HepG2 (cell line): ENCODE results near the gene ETHE1. TPM values are rescaled to one million over a fixed set of nuclear protein-coding genes. Genes with fewer than 3 reads are reported as not detected.

Experiments used
- BRF2 ChIP-seq: sonication (generic); formaldehyde crosslinking; IDR thresholded peaks from 2 replicates; pipeline ENCODE4 v1.8.1; 2022; ENCODE audit warnings: mild to moderate bottlenecking, missing genetic modification reagents
- FOXJ3 ChIP-seq: sonication (generic); formaldehyde crosslinking; IDR thresholded peaks from 2 replicates; pipeline ENCODE4 v1.4.0; 2020; ENCODE audit warnings: missing genetic modification reagents, mild to moderate bottlenecking, borderline replicate concordance
- GTF3A ChIP-seq: sonication (generic); formaldehyde crosslinking; conservative IDR thresholded peaks from 2 replicates; pipeline ENCODE4 v1.4.0; 2020; ENCODE audit warnings: mild to moderate bottlenecking, missing genetic modification reagents
- HMGA1 ChIP-seq: sonication (generic); formaldehyde crosslinking; conservative IDR thresholded peaks from 2 replicates; pipeline ENCODE4 v1.4.0; 2020; ENCODE audit warnings: missing genetic modification reagents
- KAT8 ChIP-seq: IDR thresholded peaks from 2 replicates; pipeline ENCODE4 v1.6.1; 2016; ENCODE audit warnings: missing genetic modification reagents, missing compliant biosample characterization
- KDM3A ChIP-seq: IDR thresholded peaks from 2 replicates; pipeline ENCODE4 v1.6.1; 2018; ENCODE audit warnings: low read depth, missing compliant biosample characterization
- MAX ChIP-seq: IDR thresholded peaks from 2 replicates; pipeline ENCODE4 v1.6.1; 2012; ENCODE audit warnings: inconsistent platforms
- NR2F2 ChIP-seq: IDR thresholded peaks from 2 replicates; pipeline ENCODE4 v1.6.1; 2012; ENCODE audit warnings: low read depth, inconsistent platforms, borderline replicate concordance
- NR3C1 ChIP-seq: sonication (generic); formaldehyde crosslinking; IDR thresholded peaks from 2 replicates; pipeline ENCODE4 v1.4.0; 2020; ENCODE audit warnings: missing genetic modification reagents
- PAXIP1 ChIP-seq: sonication (generic); formaldehyde crosslinking; conservative IDR thresholded peaks from 2 replicates; pipeline ENCODE4 v1.4.0; 2020; ENCODE audit warnings: mild to moderate bottlenecking, missing genetic modification reagents, moderate library complexity
- PRMT3 ChIP-seq: sonication (generic); formaldehyde crosslinking; IDR thresholded peaks from 2 replicates; pipeline ENCODE4 v1.8.1; 2022; ENCODE audit warnings: low read depth, mild to moderate bottlenecking, moderate library complexity, missing genetic modification reagents, borderline replicate concordance
- TAF15 ChIP-seq: fragments of 200-400 bp; formaldehyde crosslinking; IDR thresholded peaks from one replicate; pipeline ENCODE4 v1.6.1; 2018; ENCODE audit warnings: mild to moderate bottlenecking, low read depth, low read length; ENCODE audit not compliant: poor library complexity, severe bottlenecking
- TGIF2 ChIP-seq: IDR thresholded peaks from 2 replicates; pipeline ENCODE4 v1.6.1; 2016; ENCODE audit warnings: control low read depth, missing compliant biosample characterization
- YEATS2 ChIP-seq: sonication (generic); formaldehyde crosslinking; IDR thresholded peaks from 2 replicates; pipeline ENCODE4 v1.4.0; 2020; ENCODE audit warnings: missing genetic modification reagents, borderline replicate concordance
- ZBTB7B ChIP-seq: sonication (generic); formaldehyde crosslinking; IDR thresholded peaks from 2 replicates; pipeline ENCODE4 v1.4.0; 2020; ENCODE audit warnings: missing genetic modification reagents
- ZNF362 ChIP-seq: sonication (generic); formaldehyde crosslinking; IDR thresholded peaks from 2 replicates; pipeline ENCODE4 v1.4.0; 2020; ENCODE audit warnings: missing genetic modification reagents, mild to moderate bottlenecking, borderline replicate concordance
- ZNF773 ChIP-seq: sonication (generic); formaldehyde crosslinking; IDR thresholded peaks from 2 replicates; pipeline ENCODE4 v1.4.0; 2020; ENCODE audit warnings: missing genetic modification reagents, borderline replicate concordance
- ZNF800 ChIP-seq: sonication (generic); formaldehyde crosslinking; IDR thresholded peaks from 2 replicates; pipeline ENCODE4 v1.4.0; 2020; ENCODE audit warnings: missing genetic modification reagents
- polyA plus RNA-seq, 8 experiments: library from polyadenylated mRNA; depleted of rRNA in 3 of 8; stranded (reverse) in 7 of 8; unstranded in 1 of 8; fragments of >200 nt; fragmentation: Illumina TruSeq in 4 of 8; extraction: Trizol in 4 of 8; gene quantifications; 2 replicates each; pipeline versions ENCODE4 v1.2.1 to v1.2.3, GENCODE V29; 2011 to 2016; ENCODE audit warnings: low read depth in 4 of 8, missing spikeins in 1 of 8, mixed read lengths in 1 of 8; ENCODE audit not compliant: insufficient read depth in 1 of 8
- total RNA-seq, 5 experiments: library from RNA; depleted of rRNA; stranded (reverse); fragments of >200 nt; fragmentation: Illumina TruSeq; extraction: Trizol; gene quantifications; 2 replicates each; pipeline ENCODE4 v1.2.3, GENCODE V29; 2016; ENCODE audit warnings: low read depth in 1 of 5

Gene ETHE1
- total and polyA plus RNA-seq, 2 of the 13 experiments (the other 11 are each of a cell fraction or from before 2014, with no cell fraction given), result 32.5 to 58.4 TPM

GRCh38 chr19:43524922-43525835, 1.8 kb downstream of the ETHE1 start (continued):
- TF ChIP-seq PAXIP1 (CRISPR knock-in tag), result peak; percentile 75
- TF ChIP-seq ZNF773 (CRISPR knock-in tag), result no peak
- no peak for TF ChIP-seq NR3C1
- TF ChIP-seq YEATS2, result peak; percentile 55; the same call in 1 of the 2 replicates
- no peak for TF ChIP-seq NR2F2
- no peak for TF ChIP-seq ZNF362 (CRISPR knock-in tag)
- peak; percentile 65; the same call in 1 of the 2 replicates for TF ChIP-seq ZBTB7B (CRISPR knock-in tag)
- no peak for TF ChIP-seq MAX
- TF ChIP-seq BRF2 (CRISPR knock-in tag), result no peak
- peak; percentile 49; the same call in 1 of the 2 replicates for TF ChIP-seq KAT8 (CRISPR knock-in tag)
- no peak for TF ChIP-seq ZNF800 (CRISPR knock-in tag)
- TF ChIP-seq GTF3A (CRISPR knock-in tag), result no peak
- no peak for TF ChIP-seq TGIF2 (CRISPR knock-in tag)
- no peak for TF ChIP-seq FOXJ3 (CRISPR knock-in tag)
- TF ChIP-seq KDM3A, result peak; percentile 76; the same call in 1 of the 2 replicates
- no peak for TF ChIP-seq TAF15
- TF ChIP-seq HMGA1 (CRISPR knock-in tag), result no peak
- TF ChIP-seq PRMT3, result no peak
